NCI-H1092 treated with DMSO at 0.1 percent for 48 hours (cell line): ENCODE data around the gene CRY1.
"Not testable (repeated sequence)": the region's sequence is repeated elsewhere in the genome, so short reads cannot be mapped to it uniquely, and the experiment has no call there.

Experiments
- DNase-seq: peaks from one replicate; lab custom pipeline; 2025; lab: John Stamatoyannopoulos, UW

The CRY1 gene

DNA sequence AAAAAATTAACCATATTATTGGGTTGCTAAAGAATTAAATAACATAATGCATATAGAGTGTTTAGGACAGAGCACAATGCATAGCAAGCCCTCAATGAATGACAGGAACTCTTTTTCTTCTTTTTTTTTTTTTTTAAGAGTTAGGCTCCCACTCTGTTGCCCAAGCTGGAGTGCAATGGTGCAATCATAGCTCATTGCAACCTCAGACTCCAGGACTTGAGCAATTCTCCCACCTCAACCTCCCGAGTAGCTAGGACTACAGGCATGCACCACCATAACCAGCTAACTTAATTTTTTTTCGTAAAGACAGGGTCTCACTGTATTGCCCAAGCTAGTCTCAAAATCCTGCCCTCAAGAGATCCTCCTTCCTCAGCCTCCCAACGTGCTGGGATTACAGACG, 85.9 kb downstream of the CRY1 start:
- no peak for DNase-seq

DNA sequence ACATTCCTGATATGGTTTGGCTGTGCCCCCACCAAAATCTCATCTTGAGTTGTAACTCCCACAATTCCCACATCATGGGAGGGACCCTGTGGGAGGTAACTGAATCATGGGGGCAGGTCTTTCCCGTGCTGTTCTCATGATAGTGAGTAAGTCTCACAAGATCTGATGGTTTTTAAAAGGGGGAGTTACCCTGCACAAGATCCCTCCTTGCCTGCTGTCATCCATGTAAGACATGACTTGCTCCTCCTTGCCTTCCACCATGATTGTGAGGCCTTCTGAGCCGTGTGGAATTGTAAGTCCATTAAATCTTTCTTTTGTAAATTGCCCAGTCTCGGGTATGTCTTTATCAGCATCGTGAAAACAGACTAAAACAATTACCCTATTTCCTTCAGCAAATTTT, 90.7 kb downstream of the CRY1 start:
- DNase-seq, result not testable (repeated sequence)

DNA sequence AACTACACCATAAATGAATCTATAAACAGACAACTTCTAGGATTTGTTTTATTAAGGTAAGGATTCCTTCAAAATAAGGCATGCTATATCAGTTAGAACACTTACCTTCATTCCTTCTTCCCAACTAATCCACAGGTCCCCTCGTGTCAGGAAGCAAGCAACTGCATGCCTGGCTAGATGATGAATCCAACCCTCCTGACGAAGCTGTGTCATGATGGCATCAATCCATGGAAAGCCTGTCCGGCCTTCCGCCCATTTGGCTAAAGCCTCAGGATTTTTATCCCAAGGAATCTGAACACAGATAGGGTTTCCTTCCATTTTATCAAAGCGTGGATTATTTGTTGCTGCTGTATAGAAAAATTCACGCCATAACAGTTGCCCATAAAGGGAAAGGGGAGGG, 93.9 kb downstream of the CRY1 start:
- no peak for DNase-seq

GRCh38 chr12:106997916-106998315, 95.4 kb downstream of the CRY1 start:
- no peak for DNase-seq

DNA sequence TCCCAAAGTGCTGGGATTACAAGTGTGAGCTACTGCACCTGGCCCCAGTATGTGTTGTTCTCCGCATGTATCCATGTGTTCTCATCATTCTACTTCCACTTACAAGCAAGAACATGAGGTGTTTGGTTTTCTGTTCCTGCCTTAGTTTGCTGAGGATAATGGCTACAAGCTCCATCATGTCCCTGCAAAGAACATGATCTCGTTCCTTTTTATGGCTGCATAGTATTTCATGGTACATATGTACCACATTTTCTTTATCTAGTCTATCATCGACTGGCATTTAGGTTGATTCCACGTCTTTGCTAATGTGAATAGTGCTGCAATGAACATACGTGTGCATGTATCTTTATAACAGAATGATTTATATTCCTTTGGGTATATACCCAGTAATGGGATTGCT, 97.2 kb downstream of the CRY1 start:
- not testable (repeated sequence) for DNase-seq

DNA sequence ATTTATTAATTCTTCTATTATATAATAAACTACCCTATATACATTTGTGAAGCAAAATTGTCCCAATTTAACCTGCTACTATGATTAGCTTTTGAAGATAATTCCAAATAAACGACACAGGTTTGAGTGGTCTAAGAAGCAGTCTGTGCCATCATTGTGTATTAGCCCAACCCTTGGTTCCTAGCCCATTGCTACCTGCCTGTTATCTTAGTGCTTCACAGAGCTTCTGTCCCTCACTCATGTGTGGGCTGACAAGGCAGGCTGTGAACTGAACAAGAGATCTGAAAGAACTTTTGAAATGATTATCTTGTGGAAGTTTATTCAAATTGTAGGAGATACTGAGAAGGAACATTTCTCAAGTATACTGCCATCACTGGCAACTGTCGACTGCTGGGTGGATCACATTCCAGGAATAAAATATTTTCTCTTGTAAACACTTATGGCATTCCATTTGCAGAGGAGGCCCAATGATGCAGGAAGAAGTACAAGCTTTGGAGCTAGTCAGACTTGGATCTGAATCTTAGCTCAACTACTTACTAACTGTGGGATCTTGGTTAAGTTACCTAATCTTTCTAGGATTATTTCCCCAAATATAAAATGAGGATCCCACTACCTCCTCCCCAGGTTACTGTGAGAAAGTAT, 98.6 kb downstream of the CRY1 start:
- no peak for DNase-seq

DNA sequence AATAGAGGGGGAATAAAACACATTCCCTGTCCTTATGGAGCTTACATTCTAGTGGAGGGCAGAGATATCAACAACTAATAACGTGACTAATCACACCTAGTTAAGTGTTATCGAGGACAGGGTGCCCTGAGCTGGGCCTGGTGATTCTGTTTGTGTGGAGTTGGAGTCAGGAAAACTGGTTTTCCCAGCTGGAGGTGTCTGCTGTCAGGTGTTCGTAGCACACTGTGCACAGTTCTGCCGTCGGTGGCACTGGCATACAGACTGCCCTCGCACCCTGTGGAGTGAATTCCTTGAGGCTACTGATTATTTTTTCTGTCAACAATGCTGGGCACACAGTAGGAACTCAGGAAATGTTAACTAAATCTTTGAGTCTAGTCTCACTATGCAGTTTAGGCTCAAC, 105.5 kb downstream of the CRY1 start:
- no peak for DNase-seq

- DNase-seq, result peak; percentile 87
Measured at GRCh38 chr12:106986625-106987389, 106.5 kb downstream of the CRY1 start, which contains the start of gene MTERF2. TSS of gene MTERF2 (minus strand) at chr12:106987146. CDS start at chr12:106978714, 8,432 bp downstream.

DNA sequence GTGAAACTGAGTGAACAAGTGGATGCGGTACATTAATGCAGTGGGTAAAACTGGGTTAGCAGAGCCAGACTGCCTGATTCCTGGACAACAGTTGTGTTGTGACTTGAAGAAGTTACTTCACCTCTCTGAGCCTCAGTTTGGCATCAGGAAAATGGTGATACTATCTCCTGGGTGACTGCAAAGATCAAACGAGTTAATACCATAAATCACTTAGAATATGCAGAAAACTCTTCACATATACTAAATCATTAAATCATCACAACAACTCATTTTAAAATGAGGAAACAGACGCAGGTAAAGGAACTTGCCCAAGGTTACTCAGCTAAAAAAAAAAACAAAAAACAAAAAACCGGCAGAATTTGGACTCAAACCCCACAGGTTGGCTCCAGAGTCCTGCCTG, 107.2 kb downstream of the CRY1 start:
- DNase-seq, result no peak

DNA sequence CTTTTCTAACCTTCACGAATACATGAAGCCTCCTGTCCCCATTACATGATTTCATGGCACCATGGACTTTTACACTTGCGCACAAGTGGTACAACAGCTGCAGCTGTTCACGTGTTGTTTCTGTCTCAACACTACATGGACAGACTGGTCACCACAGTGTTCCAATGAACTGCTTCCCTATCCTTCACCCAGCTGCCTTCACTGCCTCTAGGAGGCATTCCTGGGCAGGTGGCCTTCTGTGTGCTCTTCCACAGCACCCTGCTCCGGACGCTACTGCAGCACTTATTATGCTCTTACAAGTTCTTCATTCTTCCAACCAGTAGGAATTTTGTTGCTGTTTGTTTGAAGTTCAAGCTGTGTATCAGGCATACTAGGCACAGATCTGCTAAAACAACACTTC, 107.9 kb downstream of the CRY1 start:
- no peak for DNase-seq

- DNase-seq, result no peak
Measured at GRCh38 chr12:106984588-106985137, 108.7 kb downstream of the CRY1 start.

DNA sequence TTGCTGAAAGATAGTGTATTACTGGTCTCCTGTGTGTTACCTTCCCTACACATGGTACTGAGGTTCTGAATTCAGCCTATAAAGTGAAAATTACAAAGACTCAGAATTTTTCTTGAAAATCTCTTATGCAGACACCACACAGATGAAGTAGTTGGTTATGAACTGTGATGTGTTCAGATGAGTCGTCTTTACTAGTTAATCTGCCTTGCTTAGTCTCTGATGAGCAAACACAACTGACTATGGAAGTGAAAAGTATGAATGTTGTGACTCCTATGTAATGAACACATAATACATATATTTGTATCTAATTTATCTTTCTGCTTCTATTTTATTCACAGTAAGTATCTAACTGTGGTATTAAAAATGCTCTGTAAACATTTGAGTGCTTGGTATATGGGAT, 111.1 kb downstream of the CRY1 start:
- DNase-seq, result no peak

DNA sequence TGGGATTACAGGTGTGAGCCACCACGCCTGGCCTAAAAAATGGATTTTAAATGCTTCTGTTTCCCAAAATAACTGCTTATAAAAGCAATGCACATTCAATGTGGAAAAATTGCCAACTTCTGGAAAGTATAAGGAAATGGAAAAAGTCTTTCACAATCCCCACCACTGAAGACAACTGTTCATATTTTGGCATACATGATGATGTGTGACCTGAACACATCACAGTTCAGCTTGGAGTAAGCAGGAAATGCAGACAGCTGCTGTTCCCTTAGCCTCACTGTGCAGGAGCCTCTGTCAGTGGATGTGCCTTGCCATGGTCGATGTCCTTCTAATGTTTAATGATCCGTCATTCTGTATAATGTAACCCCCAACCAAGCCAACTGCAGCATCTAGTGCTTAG, 111.6 kb downstream of the CRY1 start:
- DNase-seq, result no peak

- no peak for DNase-seq
Measured at GRCh38 chr12:106980944-106981343, 112.4 kb downstream of the CRY1 start.

GRCh38 chr12:106978035-106978800, 115.1 kb downstream of the CRY1 start:
- DNase-seq, result peak; percentile 40

DNA sequence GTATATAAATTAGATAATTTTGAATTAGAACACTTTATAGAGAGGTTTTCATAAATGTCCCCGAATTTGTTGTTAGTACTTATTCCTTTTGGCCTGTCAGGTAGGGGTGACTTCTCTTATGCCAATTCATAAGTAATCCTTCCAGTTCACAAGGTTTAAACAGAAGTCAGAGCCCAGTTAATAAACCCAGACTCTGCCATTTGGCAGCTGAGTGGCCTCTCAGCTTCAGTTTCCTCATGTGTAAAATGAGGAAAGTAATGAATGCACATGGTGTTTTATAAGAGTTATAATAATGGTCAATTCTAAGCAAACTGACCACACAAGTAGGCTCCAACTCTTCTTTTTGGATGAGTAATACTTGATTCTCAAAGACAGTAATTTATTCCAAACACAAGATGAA, 116.7 kb downstream of the CRY1 start:
- DNase-seq, result no peak

- no peak for DNase-seq
Measured at GRCh38 chr12:106975993-106976658, 117.2 kb downstream of the CRY1 start.

DNA sequence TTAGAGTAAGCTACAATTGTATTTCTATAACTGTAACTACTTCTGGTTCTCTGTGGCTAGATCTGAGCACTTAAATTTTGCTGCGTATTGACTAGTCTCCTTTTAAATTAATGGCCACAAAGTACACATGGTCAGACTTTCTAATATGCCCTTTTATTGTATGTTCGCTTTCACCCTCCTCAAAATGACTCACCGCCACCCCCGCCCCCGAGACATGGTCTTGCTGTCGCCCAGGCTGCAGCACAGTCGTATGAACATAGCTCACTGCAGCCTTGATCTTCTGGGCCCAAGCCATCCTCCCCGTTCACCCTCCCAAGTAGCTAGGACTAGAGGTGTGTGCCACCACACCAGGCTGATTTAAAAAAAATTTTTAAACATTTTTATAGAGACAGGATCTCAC, 118.3 kb downstream of the CRY1 start:
- no peak for DNase-seq

DNA sequence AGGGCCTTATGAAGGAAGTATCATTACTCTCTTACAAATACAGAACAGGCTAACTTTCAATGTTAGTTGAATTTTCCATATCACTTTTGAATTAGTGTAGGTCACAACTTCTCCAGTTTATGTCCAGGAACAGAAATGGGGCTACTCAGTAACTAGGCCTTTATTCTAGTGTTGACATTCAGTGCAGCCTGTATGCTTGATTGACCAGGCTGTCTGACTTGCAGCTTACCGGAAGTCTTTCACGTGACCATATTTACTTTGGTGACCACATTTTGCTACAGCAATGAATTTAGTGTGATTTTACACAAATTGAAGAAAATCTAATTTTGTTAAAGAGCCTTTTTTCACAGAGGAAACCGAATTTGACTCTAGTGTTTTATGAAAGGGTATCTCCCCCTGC, 118.8 kb downstream of the CRY1 start:
- DNase-seq, result no peak

DNA sequence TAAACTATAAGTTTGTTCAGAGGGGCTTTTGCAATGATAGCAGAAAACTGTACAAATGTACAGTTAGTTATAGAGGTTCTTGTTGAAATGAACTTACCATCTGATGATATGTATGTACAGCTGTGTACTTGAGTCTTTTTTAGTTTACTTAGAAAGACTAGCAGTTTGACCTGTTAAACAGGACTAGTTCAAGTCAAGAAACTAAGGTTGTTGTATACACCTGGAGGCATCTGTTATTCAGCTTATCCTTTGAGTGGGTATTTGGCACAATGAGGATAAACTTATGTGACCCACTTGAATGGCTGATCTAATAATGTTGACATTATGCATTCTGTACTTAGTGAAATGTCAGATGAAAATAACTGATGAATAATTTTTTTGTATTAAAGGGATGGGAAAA, 119.8 kb downstream of the CRY1 start:
- no peak for DNase-seq

- DNase-seq, result no peak
Measured at GRCh38 chr12:106971065-106971464, 122.3 kb downstream of the CRY1 start.

DNA sequence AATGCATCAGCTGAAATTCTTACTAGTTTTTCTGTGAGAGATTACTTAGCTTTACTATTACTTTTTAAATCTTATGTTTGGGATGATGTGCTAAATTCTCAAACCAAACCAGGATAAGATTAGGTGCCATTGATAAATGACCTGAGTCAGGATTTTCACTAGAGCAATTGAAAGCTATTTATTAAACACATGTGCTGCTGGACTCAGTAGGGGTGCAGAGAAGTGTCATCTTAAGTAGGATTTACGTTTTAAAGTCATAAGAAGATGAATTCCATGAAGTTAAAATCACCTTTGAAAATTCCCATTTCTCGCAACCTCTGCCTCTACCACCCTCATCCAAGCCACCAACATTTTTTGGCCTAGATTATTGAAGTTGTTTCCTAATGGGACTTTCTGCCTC, 128.8 kb downstream of the CRY1 start:
- DNase-seq, result no peak
